Gastrocnemius medialis (tissue), 4 donors: Measurements from ENCODE around the gene NRK.

Experiments
- CTCF ChIP-seq, 5 experiments: fragments of 450-650 bp in 3 of 5; fragments of 200-600 bp in 2 of 5; sonication (generic) in 2 of 5; IDR thresholded peaks in 4 of 5; conservative IDR thresholded peaks in 1 of 5; 1 replicate in 4 of 5; 2 replicates in 1 of 5; pipeline ENCODE4 v1.5.1; 2016 to 2019; ENCODE audit warnings: antibody characterized with exemption in 5 of 5, mild to moderate bottlenecking in 3 of 5, moderate library complexity in 3 of 5
- POLR2A ChIP-seq, 2 donors: fragments of 450-650 bp; IDR thresholded peaks; one replicate each; pipeline ENCODE4 v1.6.1; 2017; ENCODE audit warnings: antibody characterized with exemption in 2 of 2, mild to moderate bottlenecking in 2 of 2, moderate library complexity in 2 of 2

- TF ChIP-seq CTCF (IDR thresholded peaks at IDR 0.05 in 4 of 5, conservative IDR thresholded peaks at IDR 0.05 in 1 of 5): no peak
- TF ChIP-seq POLR2A (IDR thresholded peaks at IDR 0.05): no peak
Measured at GRCh38 chrX:105837232-105837631, 14.9 kb downstream of the NRK start.
